HepG2 (cell line): ENCODE data around the gene CHCHD5. TPM values are rescaled to one million over a fixed set of nuclear protein-coding genes. Genes with fewer than 3 reads are reported as not detected.

ENCODE experiments used
- CBFB ChIP-seq: sonication (generic); formaldehyde crosslinking; IDR thresholded peaks from 2 replicates; pipeline ENCODE4 v1.4.0; 2020; ENCODE audit warnings: missing genetic modification reagents
- CTCF ChIP-seq: sonication (generic); formaldehyde crosslinking; IDR thresholded peaks from 2 replicates; pipeline ENCODE4 v1.5.0; 2020; ENCODE audit warnings: mild to moderate bottlenecking, missing genetic modification reagents, moderate library complexity
- HNF1B ChIP-seq: sonication (generic); formaldehyde crosslinking; IDR thresholded peaks from 2 replicates; pipeline ENCODE4 v1.5.1; 2020; ENCODE audit warnings: mild to moderate bottlenecking, moderate library complexity, missing genetic modification reagents
- ISX ChIP-seq: sonication (generic); formaldehyde crosslinking; conservative IDR thresholded peaks from 2 replicates; pipeline ENCODE4 v1.5.0; 2020; ENCODE audit warnings: missing genetic modification reagents
- JUND ChIP-seq: sonication (generic); formaldehyde crosslinking; IDR thresholded peaks from 2 replicates; pipeline ENCODE4 v1.8.0; 2022; ENCODE audit warnings: mild to moderate bottlenecking, missing genetic modification reagents
- KLF16 ChIP-seq, 2 experiments: sonication (generic) in 1 of 2; formaldehyde crosslinking in 1 of 2; IDR thresholded peaks; 2 replicates each; pipeline versions ENCODE4 v1.6.1 to v1.8.0; 2016 to 2023; ENCODE audit warnings: missing genetic modification reagents in 2 of 2, missing compliant biosample characterization in 1 of 2
- MNT ChIP-seq: fragments of 450-650 bp; IDR thresholded peaks from 2 replicates; pipeline ENCODE4 v1.6.1; 2016
- POGK ChIP-seq: sonication (generic); formaldehyde crosslinking; conservative IDR thresholded peaks from 2 replicates; pipeline ENCODE4 v1.8.0; 2022; ENCODE audit warnings: mild to moderate bottlenecking, moderate library complexity, missing genetic modification reagents
- SNAPC5 ChIP-seq: sonication (generic); formaldehyde crosslinking; IDR thresholded peaks from 2 replicates; pipeline ENCODE4 v1.8.1; 2023; ENCODE audit warnings: mild to moderate bottlenecking, missing genetic modification reagents, borderline replicate concordance
- TERF1 ChIP-seq: sonication (generic); formaldehyde crosslinking; IDR thresholded peaks from 2 replicates; pipeline ENCODE4 v1.8.0; 2022; ENCODE audit warnings: mild to moderate bottlenecking, missing genetic modification reagents, moderate library complexity
- USF2 ChIP-seq, 2 experiments: sonication (generic) in 1 of 2; formaldehyde crosslinking in 1 of 2; IDR thresholded peaks; 2 replicates each; pipeline versions ENCODE4 v1.5.1 to v1.6.1; 2011 to 2020; ENCODE audit warnings: borderline replicate concordance in 1 of 2, low read depth in 1 of 2, low read length in 1 of 2, mild to moderate bottlenecking in 1 of 2, missing genetic modification reagents in 1 of 2, moderate library complexity in 1 of 2
- ZFP90 ChIP-seq: sonication (generic); formaldehyde crosslinking; IDR thresholded peaks from 2 replicates; pipeline ENCODE4 v1.8.0; 2022; ENCODE audit warnings: missing genetic modification reagents, mild to moderate bottlenecking, inconsistent platforms, borderline replicate concordance
- ZNF784 ChIP-seq: sonication (generic); formaldehyde crosslinking; IDR thresholded peaks from 2 replicates; pipeline ENCODE4 v1.5.1; 2020; ENCODE audit warnings: missing genetic modification reagents, mild to moderate bottlenecking, borderline replicate concordance
- polyA plus RNA-seq, 8 experiments: library from polyadenylated mRNA; depleted of rRNA in 3 of 8; stranded (reverse) in 7 of 8; unstranded in 1 of 8; fragments of >200 nt; fragmentation: Illumina TruSeq in 4 of 8; extraction: Trizol in 4 of 8; gene quantifications; 2 replicates each; pipeline versions ENCODE4 v1.2.1 to v1.2.3, GENCODE V29; 2011 to 2016; ENCODE audit warnings: low read depth in 4 of 8, missing spikeins in 1 of 8, mixed read lengths in 1 of 8; ENCODE audit not compliant: insufficient read depth in 1 of 8
- total RNA-seq, 5 experiments: library from RNA; depleted of rRNA; stranded (reverse); fragments of >200 nt; fragmentation: Illumina TruSeq; extraction: Trizol; gene quantifications; 2 replicates each; pipeline ENCODE4 v1.2.3, GENCODE V29; 2016; ENCODE audit warnings: low read depth in 1 of 5

The CHCHD5 gene
- total and polyA plus RNA-seq, 2 of the 13 experiments (the other 11 are each of a cell fraction or from before 2014, with no cell fraction given), result 19.0 to 23.9 TPM

- TF ChIP-seq MNT, result no peak
- no peak for TF ChIP-seq POGK
- TF ChIP-seq JUND (CRISPR knock-in tag), result no peak
- no peak for TF ChIP-seq KLF16 (CRISPR knock-in tag; IDR thresholded peaks at IDR 0.05)
- no peak for TF ChIP-seq ZNF784 (CRISPR knock-in tag)
- TF ChIP-seq ISX, result no peak
- no peak for TF ChIP-seq ZFP90
- no peak for TF ChIP-seq TERF1
- TF ChIP-seq CBFB, result no peak
- TF ChIP-seq USF2 (IDR thresholded peaks at IDR 0.05; ENCODE audit: low read depth, low read length), result no peak
- TF ChIP-seq USF2 (CRISPR knock-in tag; IDR thresholded peaks at IDR 0.05; ENCODE audit: borderline replicate concordance), result no peak
- TF ChIP-seq SNAPC5 (CRISPR knock-in tag), result no peak
- no peak for TF ChIP-seq HNF1B (CRISPR knock-in tag)
- TF ChIP-seq CTCF (CRISPR knock-in tag), result peak; percentile 66
Observed at GRCh38 chr2:112582314-112582746, 2.1 kb upstream of the CHCHD5 start (continued).
